Liver (tissue), 9 donors: Measurements from ENCODE around the gene MAPKAPK2. TPM values are rescaled to one million over a fixed set of nuclear protein-coding genes. Genes with fewer than 3 reads are reported as not detected.

ENCODE experiments used
- DNase-seq: peaks from one replicate; pipeline ENCODE4 v3.0.0-alpha.2; 2017; ENCODE audit warnings: low spot score
- H3K27ac ChIP-seq, 2 donors: one replicate each; pipeline ENCODE4 v1.7.0; 2013; ENCODE audit warnings: inconsistent platforms in 2 of 2, low read length in 2 of 2, control low read depth in 1 of 2, low read depth in 1 of 2, mild to moderate bottlenecking in 1 of 2
- H3K27me3 ChIP-seq, 4 donors: one replicate each; pipeline versions ENCODE4 v1.6.1 to v1.7.0; 2013; ENCODE audit warnings: low read length in 3 of 4, inconsistent platforms in 1 of 4, mild to moderate bottlenecking in 1 of 4, moderate library complexity in 1 of 4; ENCODE audit not compliant: control insufficient read depth in 4 of 4, insufficient read depth in 4 of 4
- H3K36me3 ChIP-seq, 4 donors: one replicate each; pipeline versions ENCODE4 v1.6.1 to v1.7.0; 2013; ENCODE audit warnings: low read length in 3 of 4, mild to moderate bottlenecking in 3 of 4, low read depth in 1 of 4, moderate library complexity in 1 of 4; ENCODE audit not compliant: control insufficient read depth in 4 of 4, insufficient read depth in 3 of 4
- H3K4me1 ChIP-seq, 4 donors: one replicate each; pipeline versions ENCODE4 v1.6.1 to v1.7.0; 2013; ENCODE audit warnings: low read length in 3 of 4, mild to moderate bottlenecking in 3 of 4, moderate library complexity in 1 of 4; ENCODE audit not compliant: control insufficient read depth in 4 of 4, insufficient read depth in 4 of 4
- H3K4me3 ChIP-seq, 3 donors: one replicate each; pipeline versions ENCODE4 v1.6.1 to v1.7.0; 2013; ENCODE audit warnings: low read length in 3 of 3, control low read depth in 1 of 3, low read depth in 1 of 3, mild to moderate bottlenecking in 1 of 3
- H3K9ac ChIP-seq, 2 donors: one replicate each; pipeline ENCODE4 v1.7.0; 2013; ENCODE audit warnings: low read length in 2 of 2, mild to moderate bottlenecking in 2 of 2, moderate library complexity in 2 of 2, control low read depth in 1 of 2, low read depth in 1 of 2
- H3K9me3 ChIP-seq, 4 donors: one replicate each; pipeline versions ENCODE4 v1.6.1 to v1.7.0; 2013; ENCODE audit warnings: low read length in 3 of 4; ENCODE audit not compliant: control insufficient read depth in 4 of 4
- CTCF ChIP-seq: fragments of 150-350 bp; IDR thresholded peaks from 2 replicates; pipeline ENCODE4 v1.5.1; 2017; ENCODE audit warnings: improper control_type of control experiment, low read depth, low read length; ENCODE audit not compliant: missing input control
- EGR1 ChIP-seq, 2 donors: IDR thresholded peaks; 2 replicates each; pipeline ENCODE4 v1.6.1; 2016 to 2018; ENCODE audit warnings: antibody characterized with exemption in 2 of 2, low read depth in 2 of 2
- FOXA1 ChIP-seq: IDR thresholded peaks from 2 replicates; pipeline ENCODE4 v1.6.1; 2016; ENCODE audit warnings: antibody characterized with exemption
- FOXA2 ChIP-seq: IDR thresholded peaks from 2 replicates; pipeline ENCODE4 v1.6.1; 2016; ENCODE audit warnings: antibody characterized with exemption
- GABPA ChIP-seq, 2 donors: IDR thresholded peaks in 1 of 2; conservative IDR thresholded peaks in 1 of 2; 2 replicates each; pipeline ENCODE4 v1.6.1; 2016; ENCODE audit warnings: antibody characterized with exemption in 2 of 2, mild to moderate bottlenecking in 1 of 2, moderate library complexity in 1 of 2
- HNF4A ChIP-seq, 2 donors: conservative IDR thresholded peaks; 2 replicates each; pipeline ENCODE4 v1.6.1; 2016; ENCODE audit warnings: antibody characterized with exemption in 2 of 2, mild to moderate bottlenecking in 2 of 2
- HNF4G ChIP-seq: IDR thresholded peaks from 2 replicates; pipeline ENCODE4 v1.6.1; 2016; ENCODE audit warnings: antibody characterized with exemption
- JUND ChIP-seq, 2 donors: IDR thresholded peaks; 2 replicates each; pipeline ENCODE4 v1.6.1; 2016; ENCODE audit warnings: antibody characterized with exemption in 2 of 2
- NR2F2 ChIP-seq: IDR thresholded peaks from 2 replicates; pipeline ENCODE4 v1.6.1; 2016; ENCODE audit warnings: antibody characterized with exemption
- RAD21 ChIP-seq, 2 donors: IDR thresholded peaks; 2 replicates each; pipeline ENCODE4 v1.6.1; 2016; ENCODE audit warnings: antibody characterized with exemption in 2 of 2, mild to moderate bottlenecking in 2 of 2
- REST ChIP-seq: IDR thresholded peaks from 2 replicates; pipeline ENCODE4 v1.6.1; 2016; ENCODE audit warnings: antibody characterized with exemption, mild to moderate bottlenecking
- RXRA ChIP-seq, 2 donors: IDR thresholded peaks; 2 replicates each; pipeline ENCODE4 v1.6.1; 2017 to 2018; ENCODE audit warnings: antibody characterized with exemption in 2 of 2, mild to moderate bottlenecking in 1 of 2
- SP1 ChIP-seq: IDR thresholded peaks from 2 replicates; pipeline ENCODE4 v1.6.1; 2018; ENCODE audit warnings: antibody characterized with exemption, mild to moderate bottlenecking
- TAF1 ChIP-seq: conservative IDR thresholded peaks from 2 replicates; pipeline ENCODE4 v1.6.1; 2016; ENCODE audit warnings: antibody characterized with exemption, mild to moderate bottlenecking
- YY1 ChIP-seq: IDR thresholded peaks from 2 replicates; pipeline ENCODE4 v1.6.1; 2016; ENCODE audit warnings: antibody characterized with exemption, mild to moderate bottlenecking
- ZBTB33 ChIP-seq: IDR thresholded peaks from 2 replicates; pipeline ENCODE4 v1.6.1; 2016; ENCODE audit warnings: antibody characterized with exemption
- WGBS: extraction: QIAGEN DNeasy Blood & Tissue Kit; methylation state at CpG from one replicate; pipeline ENCODE4 v1.1.7; 2013; 5-methylcytosine and 5-hydroxymethylcytosine counted together
- polyA plus RNA-seq, 2 donors: library from polyadenylated mRNA; stranded (reverse) in 1 of 2; unstranded in 1 of 2; fragments of 200-250 nt in 1 of 2; fragments of >200 nt in 1 of 2; fragmentation: Nextera tagmentation in 1 of 2; extraction: Ambion mirVana in 1 of 2; gene quantifications; one replicate each; pipeline versions ENCODE4 v1.2.1 to v1.2.3, GENCODE V29; 2013 to 2015
- total RNA-seq, 2 donors: library from RNA; depleted of rRNA; stranded (reverse); fragments of >200 nt; gene quantifications; one replicate each; pipeline ENCODE4 v1.2.3, GENCODE V29; 2014
- TF ChIP-seq, protein P1 (sequence below): IDR thresholded peaks from 2 replicates; pipeline ENCODE4 v1.6.1; 2016; ENCODE audit warnings: antibody characterized with exemption
- TF ChIP-seq, protein P2 (sequence below): IDR thresholded peaks from 2 replicates; pipeline ENCODE4 v1.6.1; 2016; ENCODE audit warnings: antibody characterized with exemption
- donor health status: healthy.
- donor health status: healthy.
- donor health status: healthy.
- donor health status: healthy.
- donor health status: healthy.

Gene MAPKAPK2
- total and polyA plus RNA-seq, 4 donors = 7.5 to 24.5 (median 14.7) TPM

DNA sequence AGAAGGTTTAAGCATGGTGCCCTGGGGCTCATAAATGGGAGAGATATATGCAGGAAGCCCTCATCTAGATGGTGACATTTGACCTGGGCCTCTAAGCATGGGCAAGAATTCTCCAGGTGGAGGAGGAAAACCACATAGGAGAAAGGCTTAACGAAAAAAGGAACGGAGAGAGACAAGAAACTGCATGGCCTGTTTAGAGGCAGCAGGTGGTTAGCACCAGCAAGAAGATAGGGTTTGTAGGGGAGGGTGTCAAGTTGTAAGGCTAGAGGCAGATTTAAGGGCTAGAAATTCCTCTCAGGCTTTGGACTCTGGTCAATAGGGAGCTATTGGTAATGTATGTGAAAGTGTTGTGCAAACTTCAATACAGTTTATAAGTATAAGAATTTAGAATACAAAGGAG, 8.2 kb upstream of the MAPKAPK2 start:
- Histone ChIP-seq H3K9me3 (no peaks in the 10 kb centered on the region), H3K4me1 (peaks cover 0 to 3% (median 2%) of the 10 kb centered on the region in 4 donors), H3K4me3 (no peak overlapping the region), H3K36me3 (no peaks in the 10 kb centered on the region), H3K9ac (no peak overlapping the region), H3K27ac (no peak overlapping the region), H3K27me3 (no peaks in the 10 kb centered on the region)
- DNase-seq = no peak
- 89% methylated on average over 2 of the region's 2 CpGs for whole genome bisulfite sequencing
- TF ChIP-seq YY1 (no peak), ZBTB33 (no peak), CTCF (no peak), FOXA2 (no peak), HNF4G (no peak), RXRA (IDR thresholded peaks at IDR 0.05) (no peak), JUND (IDR thresholded peaks at IDR 0.05) (no peak), TAF1 (no peak), REST (no peak), FOXA1 (no peak), RAD21 (IDR thresholded peaks at IDR 0.05) (no peak), EGR1 (IDR thresholded peaks at IDR 0.05; ENCODE audit: low read depth in 2 of 2) (no peak), SP1 (no peak), NR2F2 (no peak), GABPA (IDR thresholded peaks at IDR 0.05 in 1 of 2, conservative IDR thresholded peaks at IDR 0.05 in 1 of 2) (no peak)
- TF ChIP-seq, protein P1, sequence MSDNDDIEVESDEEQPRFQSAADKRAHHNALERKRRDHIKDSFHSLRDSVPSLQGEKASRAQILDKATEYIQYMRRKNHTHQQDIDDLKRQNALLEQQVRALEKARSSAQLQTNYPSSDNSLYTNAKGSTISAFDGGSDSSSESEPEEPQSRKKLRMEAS = no peak
- TF ChIP-seq, protein P2, sequence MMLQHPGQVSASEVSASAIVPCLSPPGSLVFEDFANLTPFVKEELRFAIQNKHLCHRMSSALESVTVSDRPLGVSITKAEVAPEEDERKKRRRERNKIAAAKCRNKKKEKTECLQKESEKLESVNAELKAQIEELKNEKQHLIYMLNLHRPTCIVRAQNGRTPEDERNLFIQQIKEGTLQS = no peak

- TF ChIP-seq, protein P1 = no peak
- no peak for TF ChIP-seq NR2F2
- no peak for TF ChIP-seq FOXA1
- TF ChIP-seq FOXA2 = no peak
- TF ChIP-seq ZBTB33 = no peak
- TF ChIP-seq RAD21 (IDR thresholded peaks at IDR 0.05) = no peak
- no peak for TF ChIP-seq JUND (IDR thresholded peaks at IDR 0.05)
- TF ChIP-seq TAF1 = no peak
- TF ChIP-seq EGR1 (IDR thresholded peaks at IDR 0.05; ENCODE audit: low read depth in 2 of 2) = no peak
- no peak for TF ChIP-seq HNF4A (conservative IDR thresholded peaks at IDR 0.05)
- TF ChIP-seq YY1 = no peak
- no peak for TF ChIP-seq HNF4G
- TF ChIP-seq CTCF = no peak
- no peak for DNase-seq
- Histone ChIP-seq H3K27me3 (no peaks in the 10 kb centered on the region), H3K27ac (no peak overlapping the region), H3K36me3 (no peaks in the 10 kb centered on the region), H3K4me3 (no peak overlapping the region), H3K9ac (no peak overlapping the region), H3K4me1 (peaks cover 6 to 23% (median 15%) of the 10 kb centered on the region in 4 donors), H3K9me3 (no peaks in the 10 kb centered on the region)
- 87% methylated on average over 3 of the region's 3 CpGs for WGBS
Observed at GRCh38 chr1:206678490-206678889, 6.2 kb upstream of the MAPKAPK2 start.
